GM12878 (cell line): ENCODE measurements around the gene ALKBH2. TPM values are rescaled to one million over a fixed set of nuclear protein-coding genes. Genes with fewer than 3 reads are reported as not detected.

Experiments used
- ATAC-seq: fragments of 200-7000 bp; cut with Tn5 transposase; 3 replicates; pipeline ENCODE4 v1.9.1; 2020; ENCODE audit warnings: mild to moderate bottlenecking, moderate library complexity
- BruUV-seq: library from RNA; stranded (reverse); fragments of 400-500 nt; replicated peaks from 2 replicates; lab custom pipeline; 2021; lab: Mats Ljungman, UMichigan
- CTCF ChIA-PET: fragments of 300-600 bp; sonication (Branson Sonifier 250); formaldehyde crosslinking; extraction: SDS; loops from one replicate; lab custom pipeline; 2021; ENCODE audit warnings: inconsistent platforms; lab: Yijun Ruan, JAX
- POLR2A ChIA-PET: fragments of 350-600 bp; formaldehyde crosslinking; extraction: SDS; loops from one replicate; lab custom pipeline; 2021; ENCODE audit warnings: inconsistent platforms; lab: Charles Lee
- RAD21 ChIA-PET: fragments of 300-600 bp; sonication (Branson Sonifier 250); formaldehyde crosslinking; loops from one replicate; lab custom pipeline; 2023; ENCODE audit warnings: antibody characterized with exemption; ENCODE audit not compliant: unreplicated experiment; lab: Charles Lee
- SMC1A ChIA-PET: fragments of 300-600 bp; sonication (Branson Sonifier 250); formaldehyde crosslinking; loops from one replicate; lab custom pipeline; 2023; ENCODE audit not compliant: unreplicated experiment, uncharacterized antibody; lab: Charles Lee
- DNase-seq: peaks from one replicate; pipeline ENCODE4 v3.0.0-alpha.2; 2011; ENCODE audit warnings: low read depth, low spot score
- FAIRE-seq: peaks from 3 replicates; lab custom pipeline; 2011; peaks lifted over from hg19 to GRCh38; lab: Jason Lieb, UNC
- H2AFZ ChIP-seq: 2 replicates; pipeline ENCODE4 v1.6.0; 2011; ENCODE audit warnings: low read depth, low read length, control low read depth; ENCODE audit not compliant: control insufficient read depth
- H3K27ac ChIP-seq: 2 replicates; pipeline ENCODE4 v1.5.1; 2011; ENCODE audit warnings: control low read depth; ENCODE audit not compliant: control insufficient read depth, insufficient read depth
- H3K27me3 ChIP-seq, 2 experiments: replicated peaks in 1 of 2; 2 replicates each; pipeline versions ENCODE4 v1.6.0 to v1.6.1; 2011; ENCODE audit warnings: low read length in 1 of 2; ENCODE audit not compliant: control insufficient read depth in 2 of 2, insufficient read depth in 2 of 2
- H3K36me3 ChIP-seq, 2 experiments: 2 replicates each; pipeline ENCODE4 v1.5.1; 2011; ENCODE audit warnings: low read length in 1 of 2; ENCODE audit not compliant: control insufficient read depth in 2 of 2, insufficient read depth in 2 of 2
- H3K4me1 ChIP-seq: 2 replicates; pipeline ENCODE4 v1.6.1; 2011; ENCODE audit warnings: mild to moderate bottlenecking, low read length, moderate library complexity, mixed read lengths; ENCODE audit not compliant: control insufficient read depth, insufficient read depth
- H3K4me2 ChIP-seq: 2 replicates; pipeline ENCODE4 v1.6.0; 2011; ENCODE audit warnings: control low read depth; ENCODE audit not compliant: control insufficient read depth, insufficient read depth
- H3K4me3 ChIP-seq: fragments of 200-600 bp; sonication (generic); 2 replicates; pipeline ENCODE4 v1.5.1; 2016
- H3K79me2 ChIP-seq: 2 replicates; pipeline ENCODE4 v1.6.0; 2011; ENCODE audit warnings: low read length; ENCODE audit not compliant: control insufficient read depth, insufficient read depth
- H3K9ac ChIP-seq: 2 replicates; pipeline ENCODE4 v1.8.0; 2011; ENCODE audit warnings: low read length, control low read depth, mixed read lengths; ENCODE audit not compliant: control insufficient read depth, insufficient read depth
- H3K9me3 ChIP-seq: replicated peaks from 3 replicates; pipeline ENCODE4 v1.5.1; 2011; ENCODE audit warnings: mild to moderate bottlenecking, low read length; ENCODE audit not compliant: control insufficient read depth, insufficient read depth
- H4K20me1 ChIP-seq: 2 replicates; pipeline ENCODE4 v1.6.0; 2011; ENCODE audit not compliant: control insufficient read depth, insufficient read depth
- CBX3 ChIP-seq: fragments of 200-600 bp; sonication (generic); IDR thresholded peaks from 2 replicates; pipeline ENCODE4 v1.6.1; 2016; ENCODE audit warnings: low read depth, borderline replicate concordance
- CUX1 ChIP-seq: IDR thresholded peaks from 2 replicates; pipeline ENCODE4 v1.6.1; 2012; ENCODE audit warnings: improper control_type of control experiment, low read depth, low read length; ENCODE audit not compliant: insufficient replicate concordance
- ESRRA ChIP-seq: IDR thresholded peaks from 2 replicates; pipeline ENCODE4 v1.6.1; 2012; ENCODE audit warnings: mild to moderate bottlenecking, low read length, improper control_type of control experiment
- IKZF1 ChIP-seq: fragments of 450-650 bp; conservative IDR thresholded peaks from 2 replicates; pipeline ENCODE4 v1.6.1; 2017; ENCODE audit warnings: antibody characterized with exemption, mild to moderate bottlenecking
- IRF5 ChIP-seq: fragments of 450-650 bp; IDR thresholded peaks from 2 replicates; pipeline ENCODE4 v1.6.1; 2017; ENCODE audit warnings: borderline replicate concordance
- MTA3 ChIP-seq: IDR thresholded peaks from 2 replicates; pipeline ENCODE4 v1.6.1; 2012; ENCODE audit warnings: low read length, inconsistent platforms, borderline replicate concordance
- PAX5 ChIP-seq: IDR thresholded peaks from 2 replicates; pipeline ENCODE4 v1.6.1; 2011; ENCODE audit warnings: low read depth, low read length, borderline replicate concordance
- RUNX3 ChIP-seq: IDR thresholded peaks from 2 replicates; pipeline ENCODE4 v1.6.1; 2012; ENCODE audit warnings: low read length, inconsistent platforms
- SKIL ChIP-seq: fragments of 450-650 bp; IDR thresholded peaks from 2 replicates; pipeline ENCODE4 v1.6.1; 2017; ENCODE audit warnings: mild to moderate bottlenecking, low read depth, inconsistent platforms; ENCODE audit not compliant: poor library complexity, severe bottlenecking
- ZNF384 ChIP-seq: IDR thresholded peaks from 2 replicates; pipeline ENCODE4 v1.6.1; 2012; ENCODE audit warnings: low read depth, mild to moderate bottlenecking, low read length, improper control_type of control experiment, borderline replicate concordance
- WGBS: methylation state at CpG from one replicate; pipeline ENCODE4 v1.1.6; 2016; ENCODE audit warnings: low lambda C conversion rate; ENCODE audit not compliant: insufficient replicate concordance, insufficient coverage; ENCODE audit errors: missing lambda C conversion rate; 5-methylcytosine and 5-hydroxymethylcytosine counted together
- in situ Hi-C: fragments of 300-500 bp; cut with MboI; formaldehyde crosslinking; loops from 9 replicates; pipeline ENCODE4 v1.14.3; 2018; ENCODE audit warnings: mixed read lengths
- intact Hi-C: fragments of 100-400 bp; cut with micrococcal nuclease; formaldehyde crosslinking; loops from one replicate; pipeline ENCODE4 v1.14.2; 2022; ENCODE audit not compliant: unreplicated experiment
- polyA plus RNA-seq, 11 experiments: library from polyadenylated mRNA; depleted of rRNA in 4 of 11; unstranded in 6 of 11; stranded (reverse) in 5 of 11; fragments of >200 nt; fragmentation: Nextera tagmentation in 4 of 11; fragmentation: Illumina TruSeq in 1 of 11; extraction: Ambion mirVana in 4 of 11; extraction: Trizol in 1 of 11; gene quantifications; 1 replicate in 1 of 11; 2 replicates in 10 of 11; pipeline versions ENCODE4 v1.2.1 to v1.2.3, GENCODE V29; 2011 to 2016; ENCODE audit warnings: inconsistent platforms in 2 of 11, missing spikeins in 2 of 11, low read depth in 1 of 11
- total RNA-seq, 4 experiments: library from RNA; depleted of rRNA in 3 of 4; stranded (reverse); fragments of >200 nt in 3 of 4; fragmentation: Illumina TruSeq in 1 of 4; extraction: Trizol in 1 of 4; gene quantifications; 2 replicates each; pipeline versions ENCODE4 v1.2.1 to v1.2.3, GENCODE V29; 2013 to 2021
- TF ChIP-seq, protein P1 (sequence below): fragments of 450-650 bp; IDR thresholded peaks from 2 replicates; pipeline ENCODE4 v1.6.1; 2014; ENCODE audit warnings: mild to moderate bottlenecking
- TF ChIP-seq, protein P2 (sequence below): IDR thresholded peaks from 2 replicates; pipeline ENCODE4 v1.6.1; 2011; ENCODE audit warnings: borderline replicate concordance, low read depth, mild to moderate bottlenecking, moderate library complexity, low read length; ENCODE audit not compliant: insufficient read depth, poor library complexity, severe bottlenecking

Gene ALKBH2
- total and polyA plus RNA-seq, 10 of the 15 experiments (the other 5 are each of a cell fraction or from before 2014, with no cell fraction given), result 5.6 to 40.3 (median 31.2) TPM

DNA sequence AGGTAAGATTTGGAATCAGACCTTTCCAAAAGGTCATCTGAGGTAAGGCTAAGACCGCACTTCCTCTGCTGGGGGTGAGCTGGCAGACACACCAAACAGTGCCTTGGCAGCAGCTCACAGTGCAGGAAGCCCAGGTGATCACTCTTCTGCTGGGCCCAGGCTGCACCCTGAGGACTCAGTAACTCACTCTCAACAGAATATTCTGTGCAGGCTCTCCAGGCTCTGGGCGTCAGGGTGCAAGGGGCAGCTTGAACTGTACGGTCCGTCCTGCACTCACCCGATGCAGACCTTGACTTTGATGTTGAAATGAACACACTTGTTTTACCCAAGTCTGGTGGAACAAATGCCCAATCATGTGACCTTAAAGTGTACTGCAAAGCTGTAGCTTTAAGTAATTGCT, 6.0 kb downstream of the ALKBH2 start (continued):
- TF ChIP-seq PAX5 (no peak), ZNF384 (no peak), RUNX3 (no peak), MTA3 (no peak)
- TF ChIP-seq, protein P1, sequence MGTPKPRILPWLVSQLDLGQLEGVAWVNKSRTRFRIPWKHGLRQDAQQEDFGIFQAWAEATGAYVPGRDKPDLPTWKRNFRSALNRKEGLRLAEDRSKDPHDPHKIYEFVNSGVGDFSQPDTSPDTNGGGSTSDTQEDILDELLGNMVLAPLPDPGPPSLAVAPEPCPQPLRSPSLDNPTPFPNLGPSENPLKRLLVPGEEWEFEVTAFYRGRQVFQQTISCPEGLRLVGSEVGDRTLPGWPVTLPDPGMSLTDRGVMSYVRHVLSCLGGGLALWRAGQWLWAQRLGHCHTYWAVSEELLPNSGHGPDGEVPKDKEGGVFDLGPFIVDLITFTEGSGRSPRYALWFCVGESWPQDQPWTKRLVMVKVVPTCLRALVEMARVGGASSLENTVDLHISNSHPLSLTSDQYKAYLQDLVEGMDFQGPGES, result no peak

DNA sequence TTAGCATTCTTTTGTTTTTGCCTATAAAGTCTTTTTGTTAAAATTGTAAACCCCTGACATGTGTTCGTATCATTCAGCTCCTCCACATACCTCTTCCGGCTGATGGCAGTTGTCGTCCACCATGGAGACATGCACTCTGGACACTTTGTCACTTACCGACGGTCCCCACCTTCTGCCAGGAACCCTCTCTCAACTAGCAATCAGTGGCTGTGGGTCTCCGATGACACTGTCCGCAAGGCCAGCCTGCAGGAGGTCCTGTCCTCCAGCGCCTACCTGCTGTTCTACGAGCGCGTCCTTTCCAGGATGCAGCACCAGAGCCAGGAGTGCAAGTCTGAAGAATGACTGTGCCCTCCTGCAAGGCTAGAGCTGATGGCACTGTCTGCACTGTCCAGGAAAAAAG, 7.7 kb downstream of the ALKBH2 start:
- no peak for ATAC-seq
- RAD21 ChIA-PET, result no interaction called here
- TF ChIP-seq SKIL (no peak), CBX3 (no peak), IKZF1 (no peak), ESRRA (no peak), CUX1 (no peak), IRF5 (no peak)
- TF ChIP-seq, protein P2, sequence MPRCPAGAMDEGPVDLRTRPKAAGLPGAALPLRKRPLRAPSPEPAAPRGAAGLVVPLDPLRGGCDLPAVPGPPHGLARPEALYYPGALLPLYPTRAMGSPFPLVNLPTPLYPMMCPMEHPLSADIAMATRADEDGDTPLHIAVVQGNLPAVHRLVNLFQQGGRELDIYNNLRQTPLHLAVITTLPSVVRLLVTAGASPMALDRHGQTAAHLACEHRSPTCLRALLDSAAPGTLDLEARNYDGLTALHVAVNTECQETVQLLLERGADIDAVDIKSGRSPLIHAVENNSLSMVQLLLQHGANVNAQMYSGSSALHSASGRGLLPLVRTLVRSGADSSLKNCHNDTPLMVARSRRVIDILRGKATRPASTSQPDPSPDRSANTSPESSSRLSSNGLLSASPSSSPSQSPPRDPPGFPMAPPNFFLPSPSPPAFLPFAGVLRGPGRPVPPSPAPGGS, result no peak

More for the DNA sequence above, 7.7 kb downstream of the ALKBH2 start:
- H3K27me3 ChIP-seq, result no peaks in the 10 kb centered on the region
- peaks cover 7 to 17% of the 10 kb centered on the region in 2 experiments for H3K36me3 ChIP-seq
- no peaks in the 10 kb centered on the region for H3K9me3 ChIP-seq
- ChIA-PET SMC1A (no interaction called here), POLR2A (no interaction called here), CTCF (no interaction called here)
- DNase-seq, result no peak
- in situ Hi-C loops, result no loop called here
- no peak overlapping the region for H3K9ac ChIP-seq
- 96% methylated on average over 11 of the region's 11 CpGs for WGBS
- H3K27ac ChIP-seq, result no peak overlapping the region
- H3K4me1 ChIP-seq, result no peaks in the 10 kb centered on the region
- H4K20me1 ChIP-seq, result no peaks in the 10 kb centered on the region
- no peak overlapping the region for H2AFZ ChIP-seq
- H3K4me2 ChIP-seq, result no peak overlapping the region
- no peak for FAIRE-seq
- H3K4me3 ChIP-seq, result no peak overlapping the region
- no peaks in the 10 kb centered on the region for H3K79me2 ChIP-seq
- BruUV-seq, result no TSS peak
- intact Hi-C loops, result no loop called here
